Stomach (tissue), 4 donors: Measurements from ENCODE around the gene PLEKHA6.

Experiments
- CTCF ChIP-seq, 7 experiments: fragments of 450-650 bp in 4 of 7; fragments of 200-600 bp in 3 of 7; sonication (generic) in 3 of 7; IDR thresholded peaks; one replicate each; pipeline ENCODE4 v1.5.1; 2016 to 2019; ENCODE audit warnings: antibody characterized with exemption in 7 of 7, control low read depth in 2 of 7, mild to moderate bottlenecking in 1 of 7
- POLR2AphosphoS5 ChIP-seq, 3 donors: sonication (generic); formaldehyde crosslinking; IDR thresholded peaks; one replicate each; pipeline ENCODE4 v1.6.1; 2016; ENCODE audit warnings: antibody characterized with exemption in 3 of 3

GRCh38 chr1:204348722-204349121 is 11.0 kb downstream of the PLEKHA6 start:
- TF ChIP-seq CTCF (IDR thresholded peaks at IDR 0.05): no peak
- TF ChIP-seq POLR2AphosphoS5 (IDR thresholded peaks at IDR 0.05): peak in 2 of 3 donors; percentile 31 to 63
